ENCODE data around the gene FMC1. TPM values are rescaled to one million over a fixed set of nuclear protein-coding genes. Genes with fewer than 3 reads are reported as not detected.
"Not testable (repeated sequence)": the region's sequence is repeated elsewhere in the genome, so short reads cannot be mapped to it uniquely, and the experiment has no call there.

FMC1 gene
- total and polyA plus RNA-seq, 4 donors, result 16.7 to 33.6 (median 31.8) TPM

GRCh38 chr7:139317939-139318505 lies 23.1 kb upstream of the FMC1 start:
- Histone ChIP-seq H3K4me3 (ENCODE audit: low read depth, low read length) (no peak overlapping the region), H3K9me3 (ENCODE audit: control insufficient read depth, insufficient read depth, low read length) (no peaks in the 10 kb centered on the region), H3K27me3 (ENCODE audit: control insufficient read depth, insufficient read depth, low read length) (no peaks in the 10 kb centered on the region), H3K4me1 (ENCODE audit: control insufficient read depth, insufficient read depth, low read length) (no peaks in the 10 kb centered on the region), H3K27ac (ENCODE audit: low read depth, low read length) (no peak overlapping the region), H3K36me3 (ENCODE audit: control insufficient read depth, insufficient read depth, low read length) (no peaks in the 10 kb centered on the region)
- WGBS (ENCODE audit: insufficient coverage), result 96% methylated on average over 3 of the region's 5 CpGs
- DNase-seq (ENCODE audit: low read depth in 4 of 6, low spot score in 6 of 6), result no peak

DNA sequence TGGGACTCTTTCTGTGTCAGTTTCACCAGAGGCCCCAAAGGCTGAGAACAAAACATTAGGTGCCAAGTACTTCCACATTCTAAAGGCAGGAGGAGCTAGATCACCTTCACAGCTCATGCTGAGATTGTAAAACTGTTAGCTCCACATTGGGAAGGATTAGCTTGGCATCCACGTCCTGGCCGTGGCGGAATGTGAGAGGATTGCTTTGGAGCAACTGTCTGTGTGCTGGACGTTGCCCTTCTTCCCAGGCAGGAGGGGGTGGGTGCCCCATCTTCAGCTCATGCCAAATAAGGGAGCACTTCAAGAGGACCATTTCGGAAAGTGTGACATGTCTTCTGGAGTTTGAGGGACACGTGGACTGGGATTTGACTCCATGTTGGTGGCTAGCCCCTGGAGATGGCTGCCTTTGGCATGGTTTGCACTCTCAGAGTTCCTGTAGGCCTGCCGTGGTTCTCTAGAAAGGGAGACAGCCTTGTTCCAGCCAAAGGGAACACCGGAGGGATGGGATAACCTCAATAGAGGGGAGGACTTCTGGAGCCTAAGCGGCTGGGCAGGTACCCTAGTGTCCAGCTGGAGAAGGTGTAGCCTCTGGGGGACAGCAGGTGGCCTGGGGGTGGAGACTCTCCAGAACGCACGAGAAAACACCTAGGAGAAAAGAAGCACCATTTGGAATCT lies 19.9 kb upstream of the FMC1 start:
- Histone ChIP-seq H3K9me3 (ENCODE audit: control insufficient read depth, insufficient read depth, low read length) (no peaks in the 10 kb centered on the region), H3K4me3 (ENCODE audit: low read depth, low read length) (no peak overlapping the region), H3K4me1 (ENCODE audit: control insufficient read depth, insufficient read depth, low read length) (no peaks in the 10 kb centered on the region), H3K36me3 (ENCODE audit: control insufficient read depth, insufficient read depth, low read length) (no peaks in the 10 kb centered on the region), H3K27me3 (ENCODE audit: control insufficient read depth, insufficient read depth, low read length) (no peaks in the 10 kb centered on the region), H3K27ac (ENCODE audit: low read depth, low read length) (no peak overlapping the region)
- 71% methylated on average over 8 of the region's 11 CpGs for WGBS (ENCODE audit: insufficient coverage)
- no peak for DNase-seq (ENCODE audit: low read depth in 4 of 6, low spot score in 6 of 6)

DNA sequence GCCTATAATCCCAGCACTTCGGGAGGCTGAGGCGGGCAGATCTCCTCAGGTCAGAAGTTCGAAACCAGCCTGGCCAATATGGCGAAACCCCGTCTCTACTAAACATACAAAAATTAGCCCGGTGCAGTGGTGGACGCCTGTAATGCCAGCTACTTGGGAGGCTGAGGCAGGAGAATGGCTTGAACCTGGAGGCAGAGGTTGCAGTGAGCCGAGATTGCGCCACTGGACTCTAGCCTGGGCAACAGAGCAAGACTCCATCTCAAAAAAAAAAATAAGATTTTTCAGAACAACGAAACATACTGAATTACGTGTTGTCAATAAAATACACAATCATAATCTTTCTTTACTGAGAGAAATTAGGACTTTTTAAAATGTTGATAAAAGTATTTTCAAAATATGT lies 16.4 kb upstream of the FMC1 start:
- not testable (repeated sequence) for H3K9me3 ChIP-seq (ENCODE audit: control insufficient read depth, insufficient read depth, low read length); H3K27ac ChIP-seq (ENCODE audit: low read depth, low read length); H3K4me1 ChIP-seq (ENCODE audit: control insufficient read depth, insufficient read depth, low read length); H3K4me3 ChIP-seq (ENCODE audit: low read depth, low read length); DNase-seq (ENCODE audit: low read depth in 4 of 6, low spot score in 6 of 6); H3K27me3 ChIP-seq (ENCODE audit: control insufficient read depth, insufficient read depth, low read length); H3K36me3 ChIP-seq (ENCODE audit: control insufficient read depth, insufficient read depth, low read length)
- 100% methylated on average over 2 of the region's 11 CpGs for WGBS (ENCODE audit: insufficient coverage)

- H3K27me3 ChIP-seq (ENCODE audit: control insufficient read depth, insufficient read depth, low read length), result no peaks in the 10 kb centered on the region
- no peak overlapping the region for H3K4me3 ChIP-seq (ENCODE audit: low read depth, low read length)
- no peak for DNase-seq (ENCODE audit: low read depth in 4 of 6, low spot score in 6 of 6)
- H3K4me1 ChIP-seq (ENCODE audit: control insufficient read depth, insufficient read depth, low read length), result no peaks in the 10 kb centered on the region
- H3K9me3 ChIP-seq (ENCODE audit: control insufficient read depth, insufficient read depth, low read length), result no peaks in the 10 kb centered on the region
- WGBS (ENCODE audit: insufficient coverage), result 64% methylated on average over 1 of the region's 2 CpGs
- H3K36me3 ChIP-seq (ENCODE audit: control insufficient read depth, insufficient read depth, low read length), result no peaks in the 10 kb centered on the region
- no peak overlapping the region for H3K27ac ChIP-seq (ENCODE audit: low read depth, low read length)
Observed at GRCh38 chr7:139328375-139328774, 12.8 kb upstream of the FMC1 start.

DNA sequence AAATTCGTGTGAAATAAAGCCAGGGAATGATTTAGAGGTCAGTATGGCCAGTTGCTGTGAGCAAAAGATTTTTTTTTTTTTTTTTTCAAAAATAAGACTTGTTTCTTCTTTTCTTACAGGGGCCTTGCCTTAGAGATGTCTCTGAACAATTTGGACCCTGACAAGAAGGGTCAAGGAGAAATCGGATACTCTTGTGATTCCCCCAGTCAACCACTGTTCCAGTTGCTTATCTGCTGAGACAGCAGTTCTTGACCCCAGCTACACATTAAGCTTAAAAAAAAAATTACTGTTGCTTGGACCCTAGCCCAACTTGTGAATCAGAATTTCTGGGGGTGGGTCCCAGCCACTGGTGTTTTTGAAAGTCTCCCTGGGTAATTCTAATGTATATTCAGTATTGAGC lies 12.0 kb upstream of the FMC1 start:
- no peak overlapping the region for H3K4me3 ChIP-seq (ENCODE audit: low read depth, low read length)
- H3K4me1 ChIP-seq (ENCODE audit: control insufficient read depth, insufficient read depth, low read length), result no peaks in the 10 kb centered on the region
- H3K36me3 ChIP-seq (ENCODE audit: control insufficient read depth, insufficient read depth, low read length), result no peaks in the 10 kb centered on the region
- H3K9me3 ChIP-seq (ENCODE audit: control insufficient read depth, insufficient read depth, low read length), result no peaks in the 10 kb centered on the region
- 78% methylated on average over 1 of the region's 2 CpGs for WGBS (ENCODE audit: insufficient coverage)
- no peaks in the 10 kb centered on the region for H3K27me3 ChIP-seq (ENCODE audit: control insufficient read depth, insufficient read depth, low read length)
- no peak for DNase-seq (ENCODE audit: low read depth in 4 of 6, low spot score in 6 of 6)
- H3K27ac ChIP-seq (ENCODE audit: low read depth, low read length), result no peak overlapping the region

GRCh38 chr7:139330333-139331030 lies 10.7 kb upstream of the FMC1 start:
- DNase-seq (ENCODE audit: low read depth in 4 of 6, low spot score in 6 of 6), result no peak
- Histone ChIP-seq H3K4me3 (ENCODE audit: low read depth, low read length) (no peak overlapping the region), H3K36me3 (ENCODE audit: control insufficient read depth, insufficient read depth, low read length) (no peaks in the 10 kb centered on the region), H3K27ac (ENCODE audit: low read depth, low read length) (no peak overlapping the region), H3K9me3 (ENCODE audit: control insufficient read depth, insufficient read depth, low read length) (no peaks in the 10 kb centered on the region), H3K4me1 (ENCODE audit: control insufficient read depth, insufficient read depth, low read length) (no peaks in the 10 kb centered on the region), H3K27me3 (ENCODE audit: control insufficient read depth, insufficient read depth, low read length) (no peaks in the 10 kb centered on the region)
- 92% methylated on average over 1 of the region's 3 CpGs for WGBS (ENCODE audit: insufficient coverage)

GRCh38 chr7:139332697-139333359 lies 8.3 kb upstream of the FMC1 start:
- 68% methylated on average over 3 of the region's 5 CpGs for WGBS (ENCODE audit: insufficient coverage)
- no peaks in the 10 kb centered on the region for H3K36me3 ChIP-seq (ENCODE audit: control insufficient read depth, insufficient read depth, low read length)

GRCh38 chr7:139333443-139333842 lies 7.7 kb upstream of the FMC1 start:
- not testable (repeated sequence) for H3K4me1 ChIP-seq (ENCODE audit: control insufficient read depth, insufficient read depth, low read length); H3K36me3 ChIP-seq (ENCODE audit: control insufficient read depth, insufficient read depth, low read length); H3K27ac ChIP-seq (ENCODE audit: low read depth, low read length); H3K4me3 ChIP-seq (ENCODE audit: low read depth, low read length); H3K9me3 ChIP-seq (ENCODE audit: control insufficient read depth, insufficient read depth, low read length); DNase-seq (ENCODE audit: low read depth in 4 of 6, low spot score in 6 of 6); H3K27me3 ChIP-seq (ENCODE audit: control insufficient read depth, insufficient read depth, low read length)
- WGBS (ENCODE audit: insufficient coverage), result no CpG with 5 or more reads among the region's 13 CpGs

More at GRCh38 chr7:139332697-139333359, 8.3 kb upstream of the FMC1 start:
- no peaks in the 10 kb centered on the region for H3K27me3 ChIP-seq (ENCODE audit: control insufficient read depth, insufficient read depth, low read length)
- H3K4me3 ChIP-seq (ENCODE audit: low read depth, low read length), result no peak overlapping the region
- no peak overlapping the region for H3K27ac ChIP-seq (ENCODE audit: low read depth, low read length)
- no peaks in the 10 kb centered on the region for H3K9me3 ChIP-seq (ENCODE audit: control insufficient read depth, insufficient read depth, low read length)
- H3K4me1 ChIP-seq (ENCODE audit: control insufficient read depth, insufficient read depth, low read length), result no peaks in the 10 kb centered on the region
- DNase-seq (ENCODE audit: low read depth in 4 of 6, low spot score in 6 of 6), result no peak

DNA sequence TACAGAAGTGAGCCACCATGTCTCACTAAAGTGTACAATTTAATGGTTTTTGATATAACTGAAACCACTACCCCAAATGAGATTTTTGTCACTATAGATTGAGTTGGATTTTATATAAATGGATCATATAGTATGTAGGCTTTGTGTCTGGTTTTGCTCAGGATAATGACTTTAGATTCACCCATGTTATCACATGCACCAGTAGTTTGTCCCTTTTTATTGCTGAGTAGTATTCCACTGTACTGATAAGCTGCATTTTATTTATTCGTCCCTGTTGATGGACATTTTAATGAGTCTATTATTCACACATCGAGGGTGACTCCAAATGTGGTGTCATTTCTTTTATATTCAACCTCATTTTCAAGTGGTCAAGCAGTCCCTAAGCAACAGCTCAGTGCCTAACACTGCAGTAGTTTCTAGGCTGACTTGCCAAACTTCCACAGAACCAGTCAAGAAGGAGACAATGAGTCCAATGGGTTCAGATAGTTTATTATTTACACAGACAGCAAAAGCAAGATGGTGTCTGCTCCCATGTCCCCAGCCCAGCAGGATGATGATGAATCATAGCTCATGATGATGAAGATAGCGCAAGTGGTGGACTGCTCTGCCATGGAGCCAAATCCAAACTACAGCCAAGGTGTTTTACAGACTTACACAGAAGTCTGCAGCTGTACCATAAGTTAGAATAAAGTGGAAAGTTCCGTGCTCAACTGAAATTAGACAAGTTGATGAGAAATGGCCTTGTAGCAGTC lies 6.6 kb upstream of the FMC1 start:
- Histone ChIP-seq H3K4me3 (ENCODE audit: low read depth, low read length) (no peak overlapping the region), H3K9me3 (ENCODE audit: control insufficient read depth, insufficient read depth, low read length) (no peaks in the 10 kb centered on the region), H3K27ac (ENCODE audit: low read depth, low read length) (no peak overlapping the region), H3K27me3 (ENCODE audit: control insufficient read depth, insufficient read depth, low read length) (no peaks in the 10 kb centered on the region), H3K36me3 (ENCODE audit: control insufficient read depth, insufficient read depth, low read length) (no peaks in the 10 kb centered on the region), H3K4me1 (ENCODE audit: control insufficient read depth, insufficient read depth, low read length) (peaks cover under 1% of the 10 kb centered on the region)
- WGBS (ENCODE audit: insufficient coverage), result 92% methylated on average over 2 of the region's 4 CpGs
- no peak for DNase-seq (ENCODE audit: low read depth in 4 of 6, low spot score in 6 of 6)

Data from spinal cord (tissue), 10 donors.